HFF-Myc (cell line): ENCODE results near the gene NDUFAB1.
"Not testable (repeated sequence)": the region's sequence is repeated elsewhere in the genome, so short reads cannot be mapped to it uniquely, and the experiment has no call there.

Experiments used
- DNase-seq: peaks from one replicate; pipeline ENCODE4 v3.0.0-alpha.2; 2011; ENCODE audit warnings: low read depth; ENCODE audit errors: extremely low read depth
- H3K4me3 ChIP-seq: replicated peaks from 2 replicates; pipeline ENCODE4 v1.5.1; 2011; ENCODE audit warnings: low read depth, mild to moderate bottlenecking, control low read depth, low read length
- CTCF ChIP-seq: IDR thresholded peaks from 2 replicates; pipeline ENCODE4 v1.5.1; 2012; ENCODE audit warnings: mild to moderate bottlenecking, low read depth, low read length, control low read depth; ENCODE audit errors: missing control alignments

Gene NDUFAB1

GRCh38 chr16:23584186-23585076 is 11.7 kb downstream of the NDUFAB1 start:
- DNase-seq: no peak
- no peak for TF ChIP-seq CTCF
- H3K4me3 ChIP-seq: no peak overlapping the region

GRCh38 chr16:23583271-23583670 is 12.8 kb downstream of the NDUFAB1 start:
- not testable (repeated sequence) for DNase-seq, H3K4me3 ChIP-seq

- DNase-seq: no peak
- TF ChIP-seq CTCF: no peak
- no peak overlapping the region for H3K4me3 ChIP-seq
Measured at GRCh38 chr16:23581764-23582163, 14.4 kb downstream of the NDUFAB1 start.

GRCh38 chr16:23580391-23580790 is 15.7 kb downstream of the NDUFAB1 start:
- DNase-seq: no peak
- no peak for TF ChIP-seq CTCF
- H3K4me3 ChIP-seq: no peak overlapping the region

GRCh38 chr16:23579371-23579770 is 16.7 kb downstream of the NDUFAB1 start:
- no peak for DNase-seq
- H3K4me3 ChIP-seq: no peak overlapping the region
- TF ChIP-seq CTCF: no peak

GRCh38 chr16:23578101-23578830 is 17.9 kb downstream of the NDUFAB1 start:
- H3K4me3 ChIP-seq: no peak overlapping the region
- no peak for TF ChIP-seq CTCF
- no peak for DNase-seq

GRCh38 chr16:23577493-23577892 is 18.6 kb downstream of the NDUFAB1 start:
- no peak overlapping the region for H3K4me3 ChIP-seq
- DNase-seq: no peak
- TF ChIP-seq CTCF: no peak
